PC-3 (cell line): ENCODE data around the gene SRPK3. TPM values are rescaled to one million over a fixed set of nuclear protein-coding genes. Genes with fewer than 3 reads are reported as not detected.
A peak's percentile ranks its signal among the peaks of the same experiment; 100 is the strongest.

ENCODE experiments used
- ATAC-seq: fragments of 200-7000 bp; cut with Tn5 transposase; 2 replicates; pipeline ENCODE4 v1.9.1; 2020; ENCODE audit warnings: mild to moderate bottlenecking, moderate library complexity
- BruUV-seq: library from RNA; stranded (reverse); fragments of 400-500 nt; replicated peaks from 2 replicates; lab custom pipeline; 2021; lab: Mats Ljungman, UMichigan
- CTCF ChIA-PET: fragments of 300-600 bp; sonication (Branson Sonifier 250); formaldehyde crosslinking; loops from one replicate; lab custom pipeline; 2022; ENCODE audit warnings: antibody characterized with exemption; lab: Charles Lee
- POLR2A ChIA-PET: fragments of 300-600 bp; sonication (Branson Sonifier 250); formaldehyde crosslinking; loops from one replicate; lab custom pipeline; 2022; ENCODE audit warnings: antibody characterized with exemption; ENCODE audit not compliant: unreplicated experiment; lab: Charles Lee
- DNase-seq: peaks from one replicate; pipeline ENCODE4 v3.0.0-alpha.2; 2015
- H2AFZ ChIP-seq: fragments of 300-600 bp; sonication (generic); 2 replicates; pipeline ENCODE4 v1.6.0; 2016; ENCODE audit warnings: antibody characterized with exemption, low read length
- H3F3A ChIP-seq: fragments of 300-600 bp; sonication (generic); one replicate; pipeline ENCODE4 v1.6.0; 2017; ENCODE audit warnings: antibody characterized with exemption, low read length, control low read depth, mild to moderate bottlenecking; ENCODE audit not compliant: unreplicated experiment
- H3K27ac ChIP-seq: fragments of 300-600 bp; sonication (generic); 2 replicates; pipeline ENCODE4 v1.5.1; 2016; ENCODE audit warnings: mild to moderate bottlenecking, low read length
- H3K27me3 ChIP-seq: fragments of 300-600 bp; sonication (generic); 2 replicates; pipeline ENCODE4 v1.6.1; 2016; ENCODE audit warnings: low read length, mixed read lengths
- H3K36me3 ChIP-seq: fragments of 300-600 bp; sonication (generic); 2 replicates; pipeline ENCODE4 v1.6.1; 2016; ENCODE audit warnings: low read depth, mixed run types, low read length, mixed read lengths
- H3K4me1 ChIP-seq: fragments of 300-600 bp; sonication (generic); 2 replicates; pipeline ENCODE4 v1.5.1; 2016; ENCODE audit warnings: low read length; ENCODE audit not compliant: insufficient read depth
- H3K4me2 ChIP-seq: fragments of 300-600 bp; sonication (generic); 2 replicates; pipeline ENCODE4 v1.6.0; 2016; ENCODE audit warnings: low read length
- H3K4me3 ChIP-seq: fragments of 300-600 bp; sonication (generic); 2 replicates; pipeline ENCODE4 v1.5.1; 2016; ENCODE audit warnings: mild to moderate bottlenecking, low read length, mixed read lengths
- H3K79me2 ChIP-seq: fragments of 300-600 bp; sonication (generic); 2 replicates; pipeline ENCODE4 v1.6.1; 2017; ENCODE audit warnings: low read length, mixed read lengths
- H3K9ac ChIP-seq: fragments of 300-600 bp; sonication (generic); 2 replicates; pipeline ENCODE4 v1.6.0; 2016; ENCODE audit warnings: mild to moderate bottlenecking, low read length
- H3K9me2 ChIP-seq: fragments of 300-600 bp; sonication (generic); replicated peaks from 2 replicates; pipeline ENCODE4 v1.6.1; 2016; ENCODE audit warnings: mixed run types, low read length, mixed read lengths
- H3K9me3 ChIP-seq: fragments of 300-600 bp; sonication (generic); 2 replicates; pipeline ENCODE4 v1.6.1; 2016; ENCODE audit warnings: low read length, mixed read lengths
- H4K20me1 ChIP-seq: fragments of 300-600 bp; sonication (generic); 2 replicates; pipeline ENCODE4 v1.6.1; 2016; ENCODE audit warnings: low read length, mixed read lengths
- CTCF ChIP-seq: fragments of 300-600 bp; sonication (generic); conservative IDR thresholded peaks from 2 replicates; pipeline ENCODE4 v1.5.1; 2017; ENCODE audit warnings: antibody characterized with exemption, low read depth, mild to moderate bottlenecking, low read length
- EZH2 ChIP-seq: fragments of 300-600 bp; sonication (generic); IDR thresholded peaks from one replicate; pipeline ENCODE4 v1.6.1; 2017; ENCODE audit warnings: antibody characterized with exemption, mild to moderate bottlenecking, low read length; ENCODE audit not compliant: unreplicated experiment
- EZH2phosphoT487 ChIP-seq: fragments of 300-600 bp; sonication (generic); IDR thresholded peaks from 2 replicates; pipeline ENCODE4 v1.6.1; 2018; ENCODE audit warnings: mild to moderate bottlenecking, antibody characterized with exemption, low read length, borderline replicate concordance
- intact Hi-C: fragments of 100-400 bp; cut with micrococcal nuclease; formaldehyde crosslinking; loops from 2 replicates; pipeline ENCODE4 v1.9.0; 2023
- total RNA-seq: library from RNA; depleted of rRNA; stranded (reverse); fragments of >200 nt; gene quantifications from 2 replicates; pipeline ENCODE4 v1.2.3, GENCODE V29; 2014

Gene SRPK3
- total RNA-seq, 1 experiment from 2014 or later = 1.5 TPM

DNA sequence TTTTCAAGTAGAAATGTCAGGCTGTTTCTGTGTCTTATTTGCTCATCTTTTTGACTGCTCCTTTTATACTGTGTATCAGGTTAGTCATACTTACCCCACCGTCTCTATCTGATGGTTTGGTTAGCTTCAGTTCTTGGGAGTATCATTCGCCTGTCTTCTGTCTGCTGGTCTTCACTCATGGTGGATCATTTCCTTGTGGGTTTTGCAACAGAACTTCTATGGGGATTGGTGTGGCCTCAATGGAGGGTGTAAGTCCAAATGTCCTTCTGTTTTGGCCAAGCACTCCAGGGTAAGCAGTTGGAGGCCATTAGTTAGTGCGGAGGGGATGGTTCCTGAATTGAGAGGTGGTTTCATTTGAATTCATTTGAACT lies 49.0 kb upstream of the SRPK3 start:
- peak overlapping the region; percentile 54 for H3K9ac ChIP-seq
- H2AFZ ChIP-seq = no peak overlapping the region
- no peaks in the 10 kb centered on the region for H3K9me3 ChIP-seq
- no TSS peak for BruUV-seq
- POLR2A ChIA-PET = no interaction called here
- H3K4me3 ChIP-seq = peak overlapping the region; percentile 12
- peaks cover 11% of the 10 kb centered on the region for H3F3A ChIP-seq
- CTCF ChIA-PET = no interaction called here
- H3K27me3 ChIP-seq = no peaks in the 10 kb centered on the region
- H4K20me1 ChIP-seq = 0 out of 2 replicates have a peak, but pooled peaks cover 4% of the 10 kb centered on the region
- intact Hi-C loops = no loop called here
- peaks cover 47% of the 10 kb centered on the region for H3K79me2 ChIP-seq
- TF ChIP-seq EZH2phosphoT487 = no peak
- TF ChIP-seq CTCF = no peak
- TF ChIP-seq EZH2 = no peak
- peak overlapping the region; percentile 71 for H3K4me2 ChIP-seq
- peaks cover 35% of the 10 kb centered on the region for H3K4me1 ChIP-seq
- no peak; the same call in 1 of the 2 replicates for ATAC-seq
- H3K36me3 ChIP-seq = peaks cover 6% of the 10 kb centered on the region
- H3K9me2 ChIP-seq = no peaks in the 10 kb centered on the region
- no peak for DNase-seq
- H3K27ac ChIP-seq = peak overlapping the region; percentile 94

GRCh38 chrX:153732401-153732800 lies 48.4 kb upstream of the SRPK3 start:
- CTCF ChIA-PET = no interaction called here
- Histone ChIP-seq H3F3A (peaks cover 11% of the 10 kb centered on the region), H3K4me3 (peak overlapping the region; percentile 38; the same call in 1 of the 2 replicates), H2AFZ (no peak overlapping the region), H3K27ac (peak overlapping the region; percentile 94), H3K9me2 (no peaks in the 10 kb centered on the region), H3K4me2 (peak overlapping the region; percentile 71), H3K4me1 (peaks cover 29% of the 10 kb centered on the region), H3K79me2 (peaks cover 41% of the 10 kb centered on the region), H3K9me3 (no peaks in the 10 kb centered on the region), H3K9ac (peak overlapping the region; percentile 54), H4K20me1 (0 out of 2 replicates have a peak, but pooled peaks cover 4% of the 10 kb centered on the region), H3K36me3 (peaks cover 10% of the 10 kb centered on the region), H3K27me3 (no peaks in the 10 kb centered on the region)
- BruUV-seq = no TSS peak
- intact Hi-C loops = no loop called here
- DNase-seq (peak; percentile 86), ATAC-seq (peak; percentile 94)
- no peak for TF ChIP-seq CTCF
- TF ChIP-seq EZH2phosphoT487 = no peak
- TF ChIP-seq EZH2 = no peak
- POLR2A ChIA-PET = no interaction called here

DNA sequence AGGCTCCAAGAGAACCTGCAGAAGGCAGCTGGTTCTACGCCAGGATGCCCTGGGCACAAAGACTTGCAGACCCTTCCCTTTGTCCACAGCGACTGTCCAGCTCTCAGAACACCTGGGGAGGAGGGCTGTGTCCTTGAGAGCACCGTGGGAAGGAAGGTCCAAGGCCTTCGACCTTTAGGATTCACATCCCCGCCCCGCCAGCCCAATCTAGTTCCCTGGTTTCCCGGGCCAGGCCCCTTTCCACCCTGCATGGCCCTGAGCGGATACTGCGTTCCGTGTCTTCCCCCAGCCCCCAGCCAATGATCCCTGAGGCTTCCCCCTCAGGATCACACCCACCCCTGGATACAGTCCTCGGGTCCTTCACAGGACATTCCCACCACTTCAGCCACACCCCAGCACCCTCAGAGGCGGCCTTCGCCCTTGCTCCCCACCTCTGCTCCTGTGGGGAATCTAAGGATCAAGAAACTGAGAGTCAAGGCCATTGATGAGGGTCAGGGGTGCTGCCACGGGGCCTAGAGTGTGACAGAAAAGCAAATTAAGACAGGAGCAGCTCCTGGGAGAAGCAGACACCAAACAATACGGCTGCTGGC lies 47.1 kb upstream of the SRPK3 start:
- intact Hi-C loops = no loop called here
- H4K20me1 ChIP-seq = no peaks in the 10 kb centered on the region
- no TSS peak for BruUV-seq
- H3K4me1 ChIP-seq = peaks cover 24% of the 10 kb centered on the region
- H3K9ac ChIP-seq = no peak overlapping the region
- ChIA-PET POLR2A (no interaction called here), CTCF (no interaction called here)
- no peaks in the 10 kb centered on the region for H3K9me3 ChIP-seq
- DNase-seq (no peak), ATAC-seq (no peak)
- H3K79me2 ChIP-seq = peaks cover 28% of the 10 kb centered on the region
- H3K27me3 ChIP-seq = no peaks in the 10 kb centered on the region
- no peak overlapping the region for H3K27ac ChIP-seq
- TF ChIP-seq CTCF (no peak), EZH2 (no peak), EZH2phosphoT487 (no peak)
- no peak overlapping the region for H3K4me2 ChIP-seq
- no peak overlapping the region for H3K4me3 ChIP-seq
- no peaks in the 10 kb centered on the region for H3K9me2 ChIP-seq
- peaks cover 10% of the 10 kb centered on the region for H3K36me3 ChIP-seq
- no peak overlapping the region for H2AFZ ChIP-seq
- peaks cover 11% of the 10 kb centered on the region for H3F3A ChIP-seq
